ENCODE results near the gene FASTKD3.

DNA sequence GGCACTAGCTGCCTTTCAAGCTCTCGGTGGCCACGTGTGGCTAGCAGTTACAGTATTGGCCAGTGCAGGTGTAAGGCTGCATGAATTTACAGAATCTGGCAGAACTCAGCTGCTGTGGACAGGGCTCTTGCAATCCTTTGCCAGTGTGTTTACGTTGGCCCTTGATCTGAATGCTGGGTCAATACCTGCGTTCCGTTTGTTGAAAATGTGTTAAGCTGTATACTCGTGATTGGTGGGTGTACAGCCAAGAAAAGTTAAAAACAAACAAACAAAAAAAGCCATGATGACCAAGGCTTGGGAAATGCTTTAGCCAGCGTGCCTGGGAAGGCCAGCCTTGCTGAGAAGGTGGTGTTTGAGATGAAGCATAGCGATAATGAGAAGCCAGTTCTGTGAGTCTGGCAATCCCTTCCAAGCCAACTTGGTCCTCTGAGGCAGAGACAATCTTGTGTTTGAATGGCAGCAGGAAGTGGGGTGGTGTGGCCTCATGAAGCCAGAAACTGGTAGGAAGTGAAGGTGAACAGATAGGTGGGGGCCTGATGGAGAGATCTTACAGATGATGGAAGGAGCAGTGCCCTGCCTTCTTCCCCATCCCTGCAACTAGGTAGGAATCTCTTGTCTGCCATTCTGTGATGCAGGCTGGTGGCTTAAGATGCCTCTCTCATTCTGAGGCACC lies 17.1 kb downstream of the FASTKD3 start:
- TF ChIP-seq, protein P1, sequence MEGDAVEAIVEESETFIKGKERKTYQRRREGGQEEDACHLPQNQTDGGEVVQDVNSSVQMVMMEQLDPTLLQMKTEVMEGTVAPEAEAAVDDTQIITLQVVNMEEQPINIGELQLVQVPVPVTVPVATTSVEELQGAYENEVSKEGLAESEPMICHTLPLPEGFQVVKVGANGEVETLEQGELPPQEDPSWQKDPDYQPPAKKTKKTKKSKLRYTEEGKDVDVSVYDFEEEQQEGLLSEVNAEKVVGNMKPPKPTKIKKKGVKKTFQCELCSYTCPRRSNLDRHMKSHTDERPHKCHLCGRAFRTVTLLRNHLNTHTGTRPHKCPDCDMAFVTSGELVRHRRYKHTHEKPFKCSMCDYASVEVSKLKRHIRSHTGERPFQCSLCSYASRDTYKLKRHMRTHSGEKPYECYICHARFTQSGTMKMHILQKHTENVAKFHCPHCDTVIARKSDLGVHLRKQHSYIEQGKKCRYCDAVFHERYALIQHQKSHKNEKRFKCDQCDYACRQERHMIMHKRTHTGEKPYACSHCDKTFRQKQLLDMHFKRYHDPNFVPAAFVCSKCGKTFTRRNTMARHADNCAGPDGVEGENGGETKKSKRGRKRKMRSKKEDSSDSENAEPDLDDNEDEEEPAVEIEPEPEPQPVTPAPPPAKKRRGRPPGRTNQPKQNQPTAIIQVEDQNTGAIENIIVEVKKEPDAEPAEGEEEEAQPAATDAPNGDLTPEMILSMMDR (IDR thresholded peaks at IDR 0.05) = no peak
- TF ChIP-seq POLR2A (IDR thresholded peaks at IDR 0.05) = no peak
